ENCODE measurements around the gene NEIL3.

Gene NEIL3

GRCh38 chr4:177309522-177310371 lies at the start of gene NEIL3:
Gene NEIL3 (plus strand): TSS chr4:177309874. CDS start chr4:177309954, 80 bp downstream.
- peak; percentile 64 for DNase-seq

GRCh38 chr4:177263818-177264217 lies 45.9 kb upstream of the NEIL3 start:
- no peak for DNase-seq

GRCh38 chr4:177264788-177265422 lies 44.8 kb upstream of the NEIL3 start:
- no peak for DNase-seq

GRCh38 chr4:177265729-177266128 lies 43.9 kb upstream of the NEIL3 start:
- no peak for DNase-seq

GRCh38 chr4:177266506-177266905 lies 43.2 kb upstream of the NEIL3 start:
- DNase-seq = no peak

GRCh38 chr4:177267911-177268310 lies 41.8 kb upstream of the NEIL3 start:
- no peak for DNase-seq

GRCh38 chr4:177271091-177271490 lies 38.6 kb upstream of the NEIL3 start:
- no peak for DNase-seq

GRCh38 chr4:177271915-177272766 lies 37.5 kb upstream of the NEIL3 start:
- no peak for DNase-seq

- DNase-seq = no peak
Observed at GRCh38 chr4:177275999-177276398, 33.7 kb upstream of the NEIL3 start.

- no peak for DNase-seq
Observed at GRCh38 chr4:177281351-177281909, 28.2 kb upstream of the NEIL3 start.

GRCh38 chr4:177282284-177282835 lies 27.3 kb upstream of the NEIL3 start:
- no peak for DNase-seq

- DNase-seq = no peak
Observed at GRCh38 chr4:177283167-177283566, 26.5 kb upstream of the NEIL3 start.

- DNase-seq = no peak
Observed at GRCh38 chr4:177285953-177286352, 23.7 kb upstream of the NEIL3 start.

GRCh38 chr4:177287255-177287654 lies 22.4 kb upstream of the NEIL3 start:
- DNase-seq = no peak

- DNase-seq = no peak
Observed at GRCh38 chr4:177288335-177288734, 21.3 kb upstream of the NEIL3 start.

- DNase-seq = no peak
Observed at GRCh38 chr4:177290780-177291179, 18.9 kb upstream of the NEIL3 start.

- no peak for DNase-seq
Observed at GRCh38 chr4:177292171-177292570, 17.5 kb upstream of the NEIL3 start.

- no peak for DNase-seq
Observed at GRCh38 chr4:177293208-177294033, 16.3 kb upstream of the NEIL3 start.

GRCh38 chr4:177297785-177298391 lies 11.8 kb upstream of the NEIL3 start:
- no peak for DNase-seq

GRCh38 chr4:177301126-177301639 lies 8.5 kb upstream of the NEIL3 start:
- DNase-seq = no peak

Data from DMS153 (cell line).